Measurements from ENCODE around the gene WDR47. TPM values are rescaled to one million over a fixed set of nuclear protein-coding genes. Genes with fewer than 3 reads are reported as not detected.

The WDR47 gene
- total and polyA plus RNA-seq, 10 of the 15 experiments (the other 5 are each of a cell fraction or from before 2014, with no cell fraction given) = 2.4 to 9.7 (median 5.9) TPM

DNA sequence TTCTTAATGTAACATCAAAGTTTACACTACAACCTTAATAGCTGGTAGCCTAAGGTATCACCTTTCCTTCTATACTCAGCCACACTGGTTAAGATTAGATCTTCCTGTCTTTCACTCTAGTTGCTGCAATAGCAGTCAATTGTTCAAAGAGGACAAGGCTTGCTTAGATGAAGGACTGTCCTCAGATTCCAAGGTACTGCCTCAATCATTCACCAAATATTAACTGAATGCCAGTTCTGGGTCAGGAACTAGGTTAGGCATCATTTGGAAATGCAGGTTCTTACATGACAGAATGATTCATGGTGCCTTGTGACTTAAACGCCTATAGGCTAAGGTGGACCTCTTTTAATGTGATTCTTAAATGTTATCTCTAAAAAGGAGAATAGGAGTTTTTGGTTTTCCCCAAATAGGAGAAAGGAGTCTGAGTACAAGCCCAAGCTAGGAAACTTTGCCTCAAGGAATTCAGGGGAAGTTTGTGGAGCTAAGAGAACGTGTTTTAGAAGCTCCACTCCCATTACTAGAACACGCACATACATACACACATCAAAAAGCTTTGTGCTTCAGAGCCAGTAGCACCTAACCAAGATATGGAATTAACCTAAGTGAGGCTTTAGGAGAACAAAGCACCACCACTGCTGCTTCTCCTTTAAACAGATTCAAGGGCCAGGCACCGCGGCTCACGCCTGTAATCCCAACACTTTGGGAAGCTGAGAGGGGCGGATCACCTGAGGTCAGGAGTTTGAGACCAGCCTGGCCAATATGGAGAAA lies 8.5 kb upstream of the WDR47 start:
- no peaks in the 10 kb centered on the region for H3K36me3 ChIP-seq (ENCODE audit: control insufficient read depth in 2 of 2, insufficient read depth in 2 of 2, low read length in 1 of 2)
- intact Hi-C loops (cut with micrococcal nuclease; ENCODE audit: unreplicated experiment) = no loop called here
- no peak overlapping the region for H3K27ac ChIP-seq (ENCODE audit: control insufficient read depth, insufficient read depth)
- H4K20me1 ChIP-seq (ENCODE audit: control insufficient read depth, insufficient read depth) = no peaks in the 10 kb centered on the region
- DNase-seq (ENCODE audit: low read depth, low spot score) = no peak
- no peak overlapping the region for H3K4me2 ChIP-seq (ENCODE audit: control insufficient read depth, insufficient read depth)
- no peaks in the 10 kb centered on the region for H3K27me3 ChIP-seq (replicated peaks in 1 of 2; ENCODE audit: control insufficient read depth in 2 of 2, insufficient read depth in 2 of 2, low read length in 1 of 2)
- ChIA-PET CTCF (no interaction called here), SMC1A (ENCODE audit: uncharacterized antibody, unreplicated experiment) (no interaction called here), POLR2A (interaction anchor here (0.6 kb wide), 1 partner anchor 71 kb away, joined by 4 read pairs; no protein-coding TSS in a partner anchor), RAD21 (ENCODE audit: unreplicated experiment) (no interaction called here)
- in situ Hi-C loops (cut with MboI) = no loop called here
- WGBS (ENCODE audit: insufficient coverage, insufficient replicate concordance, low lambda C conversion rate, missing lambda C conversion rate) = 63% methylated on average over 7 of the region's 7 CpGs
- ATAC-seq = no peak
- H3K79me2 ChIP-seq (ENCODE audit: control insufficient read depth, insufficient read depth, low read length) = no peaks in the 10 kb centered on the region
- H3K9me3 ChIP-seq (replicated peaks; ENCODE audit: control insufficient read depth, insufficient read depth, low read length) = no peaks in the 10 kb centered on the region
- no peak overlapping the region for H2AFZ ChIP-seq (ENCODE audit: control insufficient read depth, low read depth, low read length)
- FAIRE-seq = no peak
- no peak overlapping the region for H3K9ac ChIP-seq (ENCODE audit: control insufficient read depth, insufficient read depth, low read length)
- no peaks in the 10 kb centered on the region for H3K4me1 ChIP-seq (ENCODE audit: control insufficient read depth, insufficient read depth, low read length)
- no peak overlapping the region for H3K4me3 ChIP-seq
- BruUV-seq (replicated peaks) = no TSS peak
- TF ChIP-seq, protein P1, sequence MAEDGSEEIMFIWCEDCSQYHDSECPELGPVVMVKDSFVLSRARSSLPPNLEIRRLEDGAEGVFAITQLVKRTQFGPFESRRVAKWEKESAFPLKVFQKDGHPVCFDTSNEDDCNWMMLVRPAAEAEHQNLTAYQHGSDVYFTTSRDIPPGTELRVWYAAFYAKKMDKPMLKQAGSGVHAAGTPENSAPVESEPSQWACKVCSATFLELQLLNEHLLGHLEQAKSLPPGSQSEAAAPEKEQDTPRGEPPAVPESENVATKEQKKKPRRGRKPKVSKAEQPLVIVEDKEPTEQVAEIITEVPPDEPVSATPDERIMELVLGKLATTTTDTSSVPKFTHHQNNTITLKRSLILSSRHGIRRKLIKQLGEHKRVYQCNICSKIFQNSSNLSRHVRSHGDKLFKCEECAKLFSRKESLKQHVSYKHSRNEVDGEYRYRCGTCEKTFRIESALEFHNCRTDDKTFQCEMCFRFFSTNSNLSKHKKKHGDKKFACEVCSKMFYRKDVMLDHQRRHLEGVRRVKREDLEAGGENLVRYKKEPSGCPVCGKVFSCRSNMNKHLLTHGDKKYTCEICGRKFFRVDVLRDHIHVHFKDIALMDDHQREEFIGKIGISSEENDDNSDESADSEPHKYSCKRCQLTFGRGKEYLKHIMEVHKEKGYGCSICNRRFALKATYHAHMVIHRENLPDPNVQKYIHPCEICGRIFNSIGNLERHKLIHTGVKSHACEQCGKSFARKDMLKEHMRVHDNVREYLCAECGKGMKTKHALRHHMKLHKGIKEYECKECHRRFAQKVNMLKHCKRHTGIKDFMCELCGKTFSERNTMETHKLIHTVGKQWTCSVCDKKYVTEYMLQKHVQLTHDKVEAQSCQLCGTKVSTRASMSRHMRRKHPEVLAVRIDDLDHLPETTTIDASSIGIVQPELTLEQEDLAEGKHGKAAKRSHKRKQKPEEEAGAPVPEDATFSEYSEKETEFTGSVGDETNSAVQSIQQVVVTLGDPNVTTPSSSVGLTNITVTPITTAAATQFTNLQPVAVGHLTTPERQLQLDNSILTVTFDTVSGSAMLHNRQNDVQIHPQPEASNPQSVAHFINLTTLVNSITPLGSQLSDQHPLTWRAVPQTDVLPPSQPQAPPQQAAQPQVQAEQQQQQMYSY (CRISPR knock-in tag; IDR thresholded peaks at IDR 0.05) = no peak
- TF ChIP-seq, protein P2, sequence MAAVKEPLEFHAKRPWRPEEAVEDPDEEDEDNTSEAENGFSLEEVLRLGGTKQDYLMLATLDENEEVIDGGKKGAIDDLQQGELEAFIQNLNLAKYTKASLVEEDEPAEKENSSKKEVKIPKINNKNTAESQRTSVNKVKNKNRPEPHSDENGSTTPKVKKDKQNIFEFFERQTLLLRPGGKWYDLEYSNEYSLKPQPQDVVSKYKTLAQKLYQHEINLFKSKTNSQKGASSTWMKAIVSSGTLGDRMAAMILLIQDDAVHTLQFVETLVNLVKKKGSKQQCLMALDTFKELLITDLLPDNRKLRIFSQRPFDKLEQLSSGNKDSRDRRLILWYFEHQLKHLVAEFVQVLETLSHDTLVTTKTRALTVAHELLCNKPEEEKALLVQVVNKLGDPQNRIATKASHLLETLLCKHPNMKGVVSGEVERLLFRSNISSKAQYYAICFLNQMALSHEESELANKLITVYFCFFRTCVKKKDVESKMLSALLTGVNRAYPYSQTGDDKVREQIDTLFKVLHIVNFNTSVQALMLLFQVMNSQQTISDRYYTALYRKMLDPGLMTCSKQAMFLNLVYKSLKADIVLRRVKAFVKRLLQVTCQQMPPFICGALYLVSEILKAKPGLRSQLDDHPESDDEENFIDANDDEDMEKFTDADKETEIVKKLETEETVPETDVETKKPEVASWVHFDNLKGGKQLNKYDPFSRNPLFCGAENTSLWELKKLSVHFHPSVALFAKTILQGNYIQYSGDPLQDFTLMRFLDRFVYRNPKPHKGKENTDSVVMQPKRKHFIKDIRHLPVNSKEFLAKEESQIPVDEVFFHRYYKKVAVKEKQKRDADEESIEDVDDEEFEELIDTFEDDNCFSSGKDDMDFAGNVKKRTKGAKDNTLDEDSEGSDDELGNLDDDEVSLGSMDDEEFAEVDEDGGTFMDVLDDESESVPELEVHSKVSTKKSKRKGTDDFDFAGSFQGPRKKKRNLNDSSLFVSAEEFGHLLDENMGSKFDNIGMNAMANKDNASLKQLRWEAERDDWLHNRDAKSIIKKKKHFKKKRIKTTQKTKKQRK (IDR thresholded peaks at IDR 0.05; ENCODE audit: low read depth, low read length) = no peak
- TF ChIP-seq, protein P3, sequence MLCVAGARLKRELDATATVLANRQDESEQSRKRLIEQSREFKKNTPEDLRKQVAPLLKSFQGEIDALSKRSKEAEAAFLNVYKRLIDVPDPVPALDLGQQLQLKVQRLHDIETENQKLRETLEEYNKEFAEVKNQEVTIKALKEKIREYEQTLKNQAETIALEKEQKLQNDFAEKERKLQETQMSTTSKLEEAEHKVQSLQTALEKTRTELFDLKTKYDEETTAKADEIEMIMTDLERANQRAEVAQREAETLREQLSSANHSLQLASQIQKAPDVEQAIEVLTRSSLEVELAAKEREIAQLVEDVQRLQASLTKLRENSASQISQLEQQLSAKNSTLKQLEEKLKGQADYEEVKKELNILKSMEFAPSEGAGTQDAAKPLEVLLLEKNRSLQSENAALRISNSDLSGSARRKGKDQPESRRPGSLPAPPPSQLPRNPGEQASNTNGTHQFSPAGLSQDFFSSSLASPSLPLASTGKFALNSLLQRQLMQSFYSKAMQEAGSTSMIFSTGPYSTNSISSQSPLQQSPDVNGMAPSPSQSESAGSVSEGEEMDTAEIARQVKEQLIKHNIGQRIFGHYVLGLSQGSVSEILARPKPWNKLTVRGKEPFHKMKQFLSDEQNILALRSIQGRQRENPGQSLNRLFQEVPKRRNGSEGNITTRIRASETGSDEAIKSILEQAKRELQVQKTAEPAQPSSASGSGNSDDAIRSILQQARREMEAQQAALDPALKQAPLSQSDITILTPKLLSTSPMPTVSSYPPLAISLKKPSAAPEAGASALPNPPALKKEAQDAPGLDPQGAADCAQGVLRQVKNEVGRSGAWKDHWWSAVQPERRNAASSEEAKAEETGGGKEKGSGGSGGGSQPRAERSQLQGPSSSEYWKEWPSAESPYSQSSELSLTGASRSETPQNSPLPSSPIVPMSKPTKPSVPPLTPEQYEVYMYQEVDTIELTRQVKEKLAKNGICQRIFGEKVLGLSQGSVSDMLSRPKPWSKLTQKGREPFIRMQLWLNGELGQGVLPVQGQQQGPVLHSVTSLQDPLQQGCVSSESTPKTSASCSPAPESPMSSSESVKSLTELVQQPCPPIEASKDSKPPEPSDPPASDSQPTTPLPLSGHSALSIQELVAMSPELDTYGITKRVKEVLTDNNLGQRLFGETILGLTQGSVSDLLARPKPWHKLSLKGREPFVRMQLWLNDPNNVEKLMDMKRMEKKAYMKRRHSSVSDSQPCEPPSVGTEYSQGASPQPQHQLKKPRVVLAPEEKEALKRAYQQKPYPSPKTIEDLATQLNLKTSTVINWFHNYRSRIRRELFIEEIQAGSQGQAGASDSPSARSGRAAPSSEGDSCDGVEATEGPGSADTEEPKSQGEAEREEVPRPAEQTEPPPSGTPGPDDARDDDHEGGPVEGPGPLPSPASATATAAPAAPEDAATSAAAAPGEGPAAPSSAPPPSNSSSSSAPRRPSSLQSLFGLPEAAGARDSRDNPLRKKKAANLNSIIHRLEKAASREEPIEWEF (IDR thresholded peaks at IDR 0.05; ENCODE audit: insufficient replicate concordance, low read depth, low read length) = no peak
- TF ChIP-seq NFYB (IDR thresholded peaks at IDR 0.05; ENCODE audit: insufficient read depth, low read depth, low read length) (no peak), NFYA (IDR thresholded peaks at IDR 0.05; ENCODE audit: borderline replicate concordance, low read depth, low read length) (no peak)
